Stimulated activated CD8-positive, alpha-beta memory T cell treated with anti-CD3 and anti-CD28 coated beads, Interleukin-7, amount 100 ng/mL, for 1 hour (primary cell): ENCODE results near the gene MMP24.

ENCODE experiments used
- DNase-seq, 2 donors: peaks; one replicate each; pipeline ENCODE4 v3.0.0-alpha.2; 2020; ENCODE audit warnings: low read depth in 2 of 2

The MMP24 gene

GRCh38 chr20:35293303-35294292 lies 67.1 kb downstream of the MMP24 start:
- no peak for DNase-seq

- no peak for DNase-seq
Measured at GRCh38 chr20:35294293-35294685, 67.8 kb downstream of the MMP24 start.

GRCh38 chr20:35295058-35295457 lies 68.6 kb downstream of the MMP24 start:
- no peak for DNase-seq

- no peak for DNase-seq
Measured at GRCh38 chr20:35295674-35296073, 69.2 kb downstream of the MMP24 start.

- no peak for DNase-seq
Measured at GRCh38 chr20:35296101-35296554, 69.6 kb downstream of the MMP24 start.

GRCh38 chr20:35297155-35297554 lies 70.7 kb downstream of the MMP24 start:
- no peak for DNase-seq

- DNase-seq: no peak
Measured at GRCh38 chr20:35297740-35298139, 71.2 kb downstream of the MMP24 start.

- DNase-seq: no peak
Measured at GRCh38 chr20:35298264-35298663, 71.8 kb downstream of the MMP24 start.

- DNase-seq: no peak
Measured at GRCh38 chr20:35299780-35300179, 73.3 kb downstream of the MMP24 start.

GRCh38 chr20:35300469-35301262 lies 74.2 kb downstream of the MMP24 start:
- no peak for DNase-seq

GRCh38 chr20:35301426-35301825 lies 74.9 kb downstream of the MMP24 start:
- no peak for DNase-seq

- DNase-seq: no peak
Measured at GRCh38 chr20:35302421-35303335, 76.2 kb downstream of the MMP24 start.

- no peak for DNase-seq
Measured at GRCh38 chr20:35303382-35303734, 76.9 kb downstream of the MMP24 start.

- DNase-seq: peak; percentile 61 to 64
Measured at GRCh38 chr20:35303735-35304491, 77.4 kb downstream of the MMP24 start.

- no peak for DNase-seq
Measured at GRCh38 chr20:35304956-35305355, 78.5 kb downstream of the MMP24 start.

GRCh38 chr20:35305682-35306556 lies 79.4 kb downstream of the MMP24 start:
- DNase-seq: no peak

- no peak for DNase-seq
Measured at GRCh38 chr20:35306931-35307517, 80.5 kb downstream of the MMP24 start.

- DNase-seq: no peak
Measured at GRCh38 chr20:35307666-35308653, 81.5 kb downstream of the MMP24 start.
